ENCODE measurements around the gene SLAMF8.

GRCh38 chr1:159799446-159799985 is 27.2 kb upstream of the SLAMF8 start:
- no peak for TF ChIP-seq POLR2AphosphoS5 (IDR thresholded peaks at IDR 0.05; ENCODE audit: low read depth)
- TF ChIP-seq CTCF (IDR thresholded peaks at IDR 0.05; ENCODE audit: insufficient read depth, low read length) = no peak
- no peak for TF ChIP-seq GABPA (IDR thresholded peaks at IDR 0.05; ENCODE audit: low read depth)
- no peak for TF ChIP-seq SPI1 (IDR thresholded peaks at IDR 0.05; ENCODE audit: borderline replicate concordance, low read depth)
- no peak for TF ChIP-seq REST (IDR thresholded peaks at IDR 0.05; ENCODE audit: insufficient replicate concordance, low read depth)

All from HL-60 (cell line).